RPMI7951 (cell line): Measurements from ENCODE around the gene PRG3. TPM values are rescaled to one million over a fixed set of nuclear protein-coding genes. Genes with fewer than 3 reads are reported as not detected.
"Not testable (repeated sequence)": the region's sequence is repeated elsewhere in the genome, so short reads cannot be mapped to it uniquely, and the experiment has no call there.

Source experiments
- DNase-seq: peaks from one replicate; pipeline ENCODE4 v3.0.0-alpha.2; 2012; ENCODE audit warnings: low read depth
- total RNA-seq: library from RNA; depleted of rRNA; stranded (reverse); fragments of >200 nt; shearing (Covaris generic); gene quantifications from 2 replicates; pipeline ENCODE4 v1.2.3, GENCODE V29; 2014; rRNA removed

Gene PRG3
- total RNA-seq, 1 experiment from 2014 or later, result not detected

DNA sequence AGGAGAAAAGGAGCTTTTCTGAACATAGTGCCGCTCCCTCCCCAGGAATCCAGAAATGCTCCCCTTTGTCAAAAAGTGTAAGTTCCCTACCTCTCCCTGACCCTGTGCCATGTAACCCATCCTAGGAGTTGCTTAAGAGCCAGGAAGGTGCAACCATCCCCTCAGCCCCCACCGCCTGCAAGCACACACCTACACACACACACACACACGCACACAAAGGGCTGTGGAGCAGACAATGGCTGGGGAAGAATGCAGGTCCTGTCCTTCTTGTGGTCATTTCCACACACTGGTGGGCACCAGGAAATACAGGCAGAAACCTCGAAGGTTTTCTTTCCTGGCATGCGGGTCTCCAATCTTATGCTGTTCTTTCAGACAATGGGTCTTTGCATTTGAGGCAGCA is 41.6 kb downstream of the PRG3 start:
- no peak for DNase-seq

DNA sequence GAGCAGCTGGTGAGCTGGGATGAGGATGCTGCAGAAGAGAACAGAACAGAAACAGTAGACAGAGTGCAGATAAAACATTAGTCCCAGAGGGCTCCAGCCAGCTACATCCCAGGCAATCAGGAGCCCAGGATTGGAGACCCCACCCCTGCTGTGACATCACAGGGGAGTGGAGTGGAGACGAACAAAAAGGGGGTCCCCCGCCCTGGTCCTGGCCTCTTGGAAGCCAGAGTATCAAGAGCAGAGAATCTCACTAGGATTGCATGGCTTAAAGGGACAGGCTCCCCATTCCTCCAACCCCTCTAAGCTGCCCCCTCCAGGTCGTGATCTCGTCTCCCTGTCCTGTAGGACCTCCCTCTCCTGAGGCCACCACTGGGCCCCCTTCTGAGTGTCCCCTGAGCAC is 42.8 kb downstream of the PRG3 start, which contains the start of gene P2RX3:
Gene P2RX3 (plus strand): TSS at position 211 of the 400 bp plus-strand sequence. CDS start 199 bp downstream, outside the sequence.
- no peak for DNase-seq

DNA sequence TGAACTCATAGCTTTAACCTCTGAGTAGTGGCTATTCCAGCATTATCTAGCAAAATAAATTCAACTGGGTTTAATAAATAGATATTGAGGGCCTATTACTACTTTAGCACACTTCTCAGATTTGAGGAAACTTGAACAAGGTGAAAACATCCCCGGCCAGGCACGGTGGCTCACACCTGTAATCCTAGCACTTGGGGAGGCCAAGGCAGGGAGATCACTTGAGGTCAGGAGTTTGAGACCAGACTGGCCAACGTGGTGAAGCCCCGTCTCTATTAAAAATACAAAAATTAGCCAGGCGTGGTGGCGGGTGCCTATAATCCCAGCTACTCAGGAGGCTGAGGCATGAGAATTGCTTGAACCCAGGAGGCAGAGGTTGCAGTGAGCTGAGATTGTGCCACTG is 44.1 kb downstream of the PRG3 start:
- not testable (repeated sequence) for DNase-seq

DNA sequence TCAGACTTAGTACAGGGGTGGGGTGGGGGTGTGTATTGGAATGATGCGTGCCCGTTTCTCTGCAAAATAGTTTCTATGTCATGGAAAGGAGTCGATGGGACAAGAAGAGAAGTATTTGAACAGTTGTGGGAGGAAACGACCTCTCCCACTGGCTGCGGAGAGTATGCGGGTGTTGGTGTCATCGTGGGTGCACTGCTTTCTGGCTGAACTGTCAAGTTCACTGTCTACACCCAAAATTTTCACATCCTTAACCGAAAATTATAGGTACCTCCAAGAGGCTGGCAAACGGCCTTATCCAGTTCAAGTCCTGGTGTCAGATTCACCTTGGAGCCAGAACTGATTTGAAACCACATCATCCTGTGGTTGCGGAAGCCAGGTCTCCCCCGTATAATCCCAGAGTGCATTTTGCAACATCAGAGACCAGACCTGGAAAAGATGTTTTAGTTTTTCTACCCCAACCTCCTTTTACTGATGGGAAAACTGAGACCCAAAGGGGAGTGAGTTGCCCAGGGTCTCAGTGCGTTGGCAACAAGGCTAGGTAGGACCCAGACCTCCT is 44.8 kb downstream of the PRG3 start:
- no peak for DNase-seq

DNA sequence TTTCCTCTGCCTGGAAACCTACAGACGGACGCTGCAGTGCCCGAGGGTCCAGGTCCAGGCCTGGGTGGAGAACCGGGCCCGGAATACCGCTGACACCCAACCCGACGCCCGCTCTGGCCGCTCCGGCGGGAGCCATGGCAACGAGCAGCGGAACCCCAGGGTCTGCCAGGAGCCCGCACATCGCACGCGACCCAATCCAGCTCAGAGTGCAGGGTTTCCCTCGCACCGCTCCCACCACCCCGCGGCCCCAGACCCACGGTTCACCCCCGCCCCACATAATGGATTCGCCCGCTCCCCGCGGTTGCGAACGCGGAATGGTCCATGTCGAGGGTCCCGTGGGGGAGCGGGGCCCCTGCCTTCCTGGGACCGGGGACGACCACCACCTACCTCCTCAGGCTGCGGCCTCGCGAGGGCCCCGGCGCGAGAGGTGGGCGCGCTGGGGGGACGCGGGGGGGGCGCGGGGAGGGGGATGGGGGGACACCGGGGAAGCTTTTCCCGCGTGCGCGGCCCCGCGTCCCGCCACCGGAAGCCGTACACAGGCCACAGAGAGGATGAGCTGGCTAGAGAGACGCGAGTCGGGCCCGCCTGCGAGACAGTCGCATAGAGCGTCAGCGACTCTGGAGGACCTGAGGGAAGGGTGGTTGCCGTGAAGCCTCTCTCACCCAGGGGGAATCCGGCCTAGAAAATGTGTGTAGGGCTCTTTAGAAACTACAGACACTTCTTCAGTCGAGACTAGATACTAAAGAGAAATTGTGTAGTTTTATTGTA is 45.4 kb downstream of the PRG3 start, which contains the start of gene SSRP1:
Gene SSRP1 (minus strand): TSS at position 550 of the 768 bp plus-strand sequence. CDS start 771 bp downstream, outside the sequence.
- peak; percentile 85 for DNase-seq

DNA sequence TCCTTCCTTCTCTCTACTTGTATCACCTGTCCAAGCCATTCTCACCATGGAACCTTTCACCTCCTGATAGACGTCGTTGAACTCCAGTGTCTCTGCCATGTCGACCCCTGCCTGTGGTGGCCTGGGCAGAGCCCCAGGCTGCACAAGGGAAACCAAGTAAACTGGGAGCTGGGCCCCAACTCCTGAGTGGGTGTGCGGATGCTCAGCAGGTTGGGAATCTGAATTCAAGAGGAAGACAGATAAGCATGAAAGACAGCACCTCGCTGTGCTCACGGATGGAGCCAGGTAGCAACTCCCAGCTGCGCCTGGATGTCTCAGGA is 46.0 kb downstream of the PRG3 start:
- no peak for DNase-seq

DNA sequence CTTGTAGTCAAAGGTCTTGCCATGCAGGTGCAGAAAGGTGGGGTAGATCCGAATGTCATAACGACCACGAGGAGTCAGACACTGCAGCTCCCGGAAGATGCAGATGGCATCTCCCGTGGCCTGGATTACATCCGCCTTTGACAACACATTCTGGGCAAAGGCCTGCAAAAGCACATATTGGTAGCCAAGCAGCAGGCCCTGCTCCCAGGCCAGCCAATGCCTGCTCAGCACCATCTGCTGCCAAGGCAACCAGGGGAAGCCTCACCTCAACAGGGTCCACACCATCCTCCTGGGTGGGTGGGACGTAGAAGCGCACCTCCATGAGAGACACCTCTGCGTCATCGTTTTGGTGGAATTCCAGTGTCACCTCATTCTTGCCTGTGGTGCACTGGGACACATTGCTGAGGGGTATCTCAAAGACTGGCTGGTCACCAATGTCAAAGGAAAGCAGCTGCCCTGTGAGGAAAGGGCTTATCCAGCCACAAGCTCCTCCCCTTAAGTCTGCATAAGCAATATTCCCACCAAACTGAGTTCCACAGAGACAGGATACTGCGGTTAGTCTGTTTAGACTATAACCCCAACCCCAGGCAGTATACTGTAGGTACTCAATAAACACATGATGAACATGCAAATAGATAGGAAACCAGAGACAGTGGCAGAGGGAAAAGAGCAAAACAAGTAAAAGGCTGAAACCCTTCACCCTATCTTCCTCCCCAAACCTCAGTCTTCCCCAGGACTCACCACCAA is 48.1 kb downstream of the PRG3 start:
- DNase-seq, result no peak

DNA sequence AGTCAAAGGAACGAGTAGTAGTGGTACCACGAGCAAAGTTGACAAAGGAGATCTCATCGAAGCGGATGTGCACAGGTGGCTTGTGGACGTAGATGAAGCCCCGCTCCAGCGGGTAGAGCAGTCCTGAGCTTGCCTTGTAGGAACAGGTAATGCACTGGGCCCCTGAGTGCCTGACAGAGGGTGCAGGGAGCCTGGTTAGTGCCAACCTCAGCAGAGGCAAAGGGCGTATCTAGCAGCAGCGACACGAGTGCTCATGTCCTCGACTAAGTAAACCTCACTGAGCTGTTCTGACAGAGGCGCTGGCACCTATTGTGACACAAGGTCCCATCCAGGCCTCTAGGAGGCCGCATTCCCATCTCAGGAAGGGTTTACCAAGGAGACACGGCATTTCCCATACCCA is 49.2 kb downstream of the PRG3 start:
- no peak for DNase-seq

DNA sequence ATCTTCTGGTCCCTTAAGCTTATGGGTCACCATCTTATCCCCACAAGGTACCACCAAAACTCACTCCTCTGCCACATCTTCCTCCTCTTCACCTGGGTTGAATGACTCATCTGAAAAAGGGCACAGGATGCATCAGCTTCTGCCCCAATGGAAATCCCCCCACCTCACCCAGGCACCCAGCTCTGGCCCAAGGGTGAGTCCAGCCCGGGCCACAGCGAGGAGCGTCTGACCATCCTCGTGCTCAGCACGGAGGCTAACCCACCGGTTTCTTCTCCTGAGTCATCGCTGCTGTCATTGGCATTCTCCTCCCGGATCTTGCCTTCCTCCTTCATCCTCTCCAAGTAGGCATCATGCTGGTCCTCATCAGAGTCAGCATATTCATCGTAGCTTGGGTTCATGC is 50.9 kb downstream of the PRG3 start:
- no peak for DNase-seq

DNA sequence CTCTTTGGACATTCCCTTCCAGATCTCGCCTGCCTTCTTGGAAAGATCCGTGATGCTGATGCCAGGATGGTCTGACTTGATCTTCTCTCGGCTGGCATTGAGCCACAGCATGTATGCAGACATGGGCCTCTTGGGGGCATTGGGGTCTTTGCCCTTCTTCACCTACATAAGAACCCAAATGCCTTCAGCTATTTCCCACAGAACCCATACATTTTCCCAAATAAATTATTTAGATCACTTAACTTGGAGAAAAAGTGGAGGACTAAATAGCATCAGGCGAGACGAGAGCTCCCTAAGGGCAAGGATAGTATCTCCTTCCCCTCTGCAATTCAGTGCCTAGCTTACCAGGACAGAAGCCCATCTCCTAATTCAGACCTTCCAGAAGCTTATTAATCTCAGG is 53.2 kb downstream of the PRG3 start:
- DNase-seq, result no peak

Other genes starting within 250 kb of the PRG3 start
- gene LRRC55, start 199.2 kb downstream of the PRG3 start, total RNA-seq, result not detected in 2 replicates
- gene APLNR, start 143.9 kb downstream of the PRG3 start, total RNA-seq, result not detected in 2 replicates
- 21.9 and 24.8 TPM in 2 replicates for gene TNKS1BP1, start 56.2 kb downstream of the PRG3 start, total RNA-seq
- 105 and 106 TPM in 2 replicates for gene SSRP1, start 45.3 kb downstream of the PRG3 start, total RNA-seq
- gene P2RX3, start 42.8 kb downstream of the PRG3 start, total RNA-seq, result not detected in 2 replicates
- gene PRG2, start 9.5 kb upstream of the PRG3 start, total RNA-seq, result not detected in 2 replicates
- 58.4 and 64.5 TPM in 2 replicates for gene SLC43A3, start 46.0 kb upstream of the PRG3 start, total RNA-seq
- gene RTN4RL2, start 79.4 kb upstream of the PRG3 start, total RNA-seq, result 0.72 and 0.88 TPM in 2 replicates
- 6.5 and 7.3 TPM in 2 replicates for gene SLC43A1, start 134.6 kb upstream of the PRG3 start, total RNA-seq
- 83.3 and 89.8 TPM in 2 replicates for gene TIMM10, start 149.6 kb upstream of the PRG3 start, total RNA-seq
- not detected in 2 replicates for gene SMTNL1, start 156.4 kb upstream of the PRG3 start, total RNA-seq
- 57.7 and 62.9 TPM in 2 replicates for gene UBE2L6, start 186.5 kb upstream of the PRG3 start, total RNA-seq
- 0.10 and 0.48 TPM in 2 replicates for gene SERPING1, start 216.5 kb upstream of the PRG3 start, total RNA-seq